ENCODE data around the gene SMIM30.
A peak's percentile ranks its signal among the peaks of the same experiment; 100 is the strongest.

SMIM30 gene

DNA sequence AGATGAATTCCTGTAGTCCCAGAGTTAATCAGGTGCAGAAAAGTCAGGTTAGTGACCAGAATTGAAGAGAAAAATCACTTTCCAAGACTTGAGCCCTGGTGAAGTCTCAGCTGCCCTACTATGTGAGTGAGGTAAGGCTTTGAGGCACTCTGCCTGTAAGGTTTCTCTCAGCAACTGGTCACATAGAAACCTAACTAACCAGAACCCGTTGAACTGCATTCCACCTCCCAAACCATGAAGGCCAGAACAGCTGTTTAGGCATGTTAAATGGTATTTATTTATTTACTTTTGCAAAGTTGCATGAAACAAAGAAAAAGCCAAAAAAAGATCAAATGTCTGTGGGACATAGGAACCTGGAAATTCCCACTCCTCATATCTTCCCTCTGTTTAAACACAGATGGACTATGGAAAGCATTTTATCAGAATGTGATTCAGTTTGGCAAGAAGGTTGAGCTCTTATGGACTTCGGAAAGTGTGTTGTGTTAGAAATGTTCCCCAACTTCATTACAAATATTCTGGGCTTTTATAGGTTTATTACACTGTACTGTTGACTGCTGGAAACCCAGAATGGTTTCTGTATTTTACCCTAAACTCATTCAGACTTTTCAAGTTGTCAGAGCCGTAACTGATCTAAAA, 19.0 kb downstream of the SMIM30 start:
- no peak for DNase-seq

DNA sequence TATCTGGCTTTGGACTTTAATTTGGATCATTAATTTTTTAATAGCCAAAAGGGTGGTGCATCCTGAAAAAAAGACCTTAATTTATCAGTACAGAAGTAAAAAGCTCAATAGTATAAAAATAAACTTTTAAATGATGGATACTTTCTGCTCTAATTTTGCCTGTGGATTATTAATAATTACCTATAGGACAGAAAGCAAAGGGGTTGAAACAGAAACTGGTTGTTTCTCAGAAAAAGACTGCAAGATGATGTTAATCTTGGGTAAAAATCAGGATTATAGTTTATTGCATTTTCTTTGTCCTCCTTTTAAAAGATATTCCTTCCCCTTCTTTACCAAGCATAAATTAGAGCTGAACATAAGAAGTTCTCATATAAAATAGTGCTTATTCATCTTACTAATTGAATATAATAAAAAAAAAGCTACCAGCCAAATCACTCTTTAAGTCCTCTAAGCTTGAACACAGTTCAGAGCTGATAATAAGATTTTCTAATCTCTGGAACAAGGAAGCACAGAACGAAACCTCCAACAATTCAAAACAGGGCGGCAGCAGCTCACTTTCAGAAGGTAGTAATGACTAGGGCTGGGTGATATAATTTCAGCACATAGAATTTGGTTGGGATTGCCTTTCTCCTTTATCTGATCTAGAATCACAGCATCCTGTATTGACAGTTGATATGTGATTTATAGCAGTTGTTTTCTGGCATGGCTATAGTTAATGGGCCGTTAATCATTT, 23.7 kb downstream of the SMIM30 start:
- no peak for DNase-seq

- DNase-seq: no peak
Observed at GRCh38 chr7:113093561-113093960, 24.8 kb downstream of the SMIM30 start.

GRCh38 chr7:113092762-113093161, 25.6 kb downstream of the SMIM30 start:
- no peak for DNase-seq

GRCh38 chr7:113087071-113087998, 31.0 kb downstream of the SMIM30 start:
- DNase-seq: no peak

- peak; percentile 25 for DNase-seq
Observed at GRCh38 chr7:113086431-113086888, 31.9 kb downstream of the SMIM30 start, which contains the start of gene GPR85. Gene GPR85 (minus strand): TSS chr7:113086827. CDS start chr7:113084721, 2,106 bp downstream.

DNA sequence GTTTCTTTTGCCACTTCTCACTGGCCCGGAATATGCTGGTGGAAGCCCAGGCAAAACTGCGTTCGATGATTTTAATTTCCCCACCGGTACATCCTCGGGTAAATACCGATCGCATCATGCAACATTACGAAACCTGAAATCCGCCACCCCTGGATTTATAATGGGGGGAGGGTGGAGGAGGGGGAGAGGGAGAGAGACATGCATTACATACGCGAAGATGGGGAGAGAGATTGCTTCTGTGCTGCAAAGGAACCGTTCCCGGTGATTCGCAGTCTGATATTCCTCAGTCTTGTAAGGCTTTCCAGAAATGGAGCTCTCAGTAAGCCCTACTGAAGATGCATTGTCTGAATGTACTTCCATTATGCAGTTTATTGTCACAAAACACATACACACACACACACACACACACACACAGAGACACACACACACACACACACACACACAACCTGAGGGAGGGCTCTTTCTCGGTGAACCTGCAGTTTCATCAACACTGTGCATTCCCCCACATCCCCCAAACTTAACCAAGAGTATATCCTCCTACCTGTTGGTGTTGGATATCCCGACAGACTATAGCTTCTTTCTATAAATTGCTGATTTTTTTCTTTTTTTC, 32.5 kb downstream of the SMIM30 start:
- DNase-seq: no peak

GRCh38 chr7:113084496-113085172, 33.7 kb downstream of the SMIM30 start:
- no peak for DNase-seq

- DNase-seq: no peak
Observed at GRCh38 chr7:113083816-113084495, 34.4 kb downstream of the SMIM30 start.

DNA sequence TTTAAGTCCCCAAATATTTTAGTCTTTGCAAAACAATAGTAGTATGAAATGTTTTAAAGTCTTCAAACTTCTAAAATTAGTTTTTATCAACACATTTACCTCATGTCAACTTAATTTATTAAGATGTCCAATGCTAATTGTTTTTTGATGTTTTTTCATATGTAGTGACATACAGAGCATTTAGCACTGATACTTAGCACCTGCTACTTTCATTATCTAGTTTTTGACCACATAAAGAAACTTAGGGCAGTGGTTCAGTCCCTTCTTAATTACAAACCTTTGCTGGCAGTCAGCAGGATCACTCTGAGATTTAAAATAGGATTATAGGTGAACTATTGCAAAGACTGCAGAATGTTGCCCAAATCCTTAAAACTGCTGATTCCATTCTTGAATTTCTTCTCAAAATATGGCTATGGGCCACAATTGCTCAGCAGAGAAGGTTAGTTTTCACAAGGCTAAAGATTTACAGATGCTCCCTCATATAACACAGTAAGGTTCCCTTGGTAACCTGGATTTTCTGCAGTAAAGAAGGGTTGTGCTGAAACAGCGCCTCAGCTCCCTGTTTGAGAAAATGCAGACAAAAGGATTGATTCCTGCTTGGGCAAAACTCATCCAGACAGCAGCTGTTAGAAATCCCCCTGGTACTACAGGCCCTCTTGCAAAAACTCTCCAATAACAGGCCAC, 35.1 kb downstream of the SMIM30 start:
- DNase-seq: no peak

GRCh38 chr7:113078331-113078730, 40.0 kb downstream of the SMIM30 start:
- DNase-seq: no peak

DNA sequence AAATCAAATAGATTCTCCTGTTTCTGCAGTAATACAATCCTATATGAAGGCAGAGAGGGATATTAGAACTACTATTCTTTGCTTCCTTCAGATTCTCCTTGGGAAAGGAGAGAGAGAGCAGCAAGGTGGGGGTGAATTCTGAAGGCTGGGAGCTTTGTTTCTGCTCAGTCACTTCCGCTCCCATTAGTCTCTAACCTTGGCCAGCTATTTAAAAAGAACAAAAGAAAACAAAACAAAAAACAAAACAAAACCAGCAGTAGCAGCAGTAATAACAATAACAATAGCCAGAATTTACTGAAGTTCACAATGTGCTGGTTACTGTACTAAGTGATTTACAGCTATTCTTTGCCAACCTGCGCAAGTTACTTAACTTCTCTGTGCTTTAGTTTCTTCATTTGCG, 41.7 kb downstream of the SMIM30 start:
- DNase-seq: no peak

DNA sequence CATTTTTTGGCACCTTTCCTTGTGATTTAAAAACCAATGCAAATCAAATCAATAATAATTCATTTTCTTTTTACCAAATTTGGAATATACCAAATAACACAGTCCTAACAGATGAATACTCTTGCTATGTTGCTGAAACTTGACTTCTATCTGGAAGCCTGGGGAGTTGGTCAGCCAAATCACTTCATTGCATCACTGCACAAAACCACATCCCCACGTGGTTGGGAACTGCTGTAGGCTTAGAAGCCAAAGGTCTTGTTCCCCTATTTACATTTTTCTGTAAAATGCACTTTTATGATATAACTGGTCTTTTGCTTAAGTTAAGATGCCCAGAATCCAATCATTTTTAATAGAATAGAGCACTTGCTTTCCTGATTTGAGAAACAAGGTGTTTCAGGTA, 46.9 kb downstream of the SMIM30 start:
- no peak for DNase-seq

Measured in activated T-cell treated with anti-CD3 and anti-CD28 coated beads, Interleukin-2, amount 50 U/mL, for 1 hour (primary cell).